Panc1 (cell line): ENCODE measurements around the gene TOPBP1. TPM values are rescaled to one million over a fixed set of nuclear protein-coding genes. Genes with fewer than 3 reads are reported as not detected.
A peak's percentile ranks its signal among the peaks of the same experiment; 100 is the strongest.
"Not testable (repeated sequence)": the region's sequence is repeated elsewhere in the genome, so short reads cannot be mapped to it uniquely, and the experiment has no call there.

Experiments
- ATAC-seq: fragments of 200-7000 bp; cut with Tn5 transposase; 2 replicates; pipeline ENCODE4 v1.9.1; 2020; ENCODE audit warnings: mild to moderate bottlenecking, moderate library complexity
- BruUV-seq: library from RNA; stranded (reverse); fragments of 400-500 nt; replicated peaks from 2 replicates; lab custom pipeline; 2021; lab: Mats Ljungman, UMichigan
- CTCF ChIA-PET: fragments of 300-600 bp; sonication (Branson Sonifier 250); formaldehyde crosslinking; loops from one replicate; lab custom pipeline; 2022; ENCODE audit warnings: antibody characterized with exemption; lab: Charles Lee
- POLR2A ChIA-PET: fragments of 300-600 bp; sonication (Branson Sonifier 250); formaldehyde crosslinking; loops from one replicate; lab custom pipeline; 2022; ENCODE audit warnings: antibody characterized with exemption; lab: Charles Lee
- DNase-seq: peaks from one replicate; pipeline ENCODE4 v3.0.0-alpha.2; 2010; ENCODE audit warnings: low read depth, low spot score
- H3K27ac ChIP-seq: 2 replicates; pipeline ENCODE4 v1.5.1; 2011; ENCODE audit warnings: mild to moderate bottlenecking, low read length, inconsistent platforms
- H3K27me3 ChIP-seq: fragments of 200-500 bp; sonication (Bioruptor generic); 2 replicates; pipeline ENCODE4 v1.6.0; 2014; ENCODE audit warnings: low read length, inconsistent platforms; ENCODE audit not compliant: control insufficient read depth, insufficient read depth
- H3K36me3 ChIP-seq: fragments of 200-500 bp; sonication (Bioruptor generic); 2 replicates; pipeline ENCODE4 v1.5.1; 2014; ENCODE audit warnings: inconsistent platforms, mild to moderate bottlenecking, low read length, moderate library complexity; ENCODE audit not compliant: control insufficient read depth, insufficient read depth
- H3K4me1 ChIP-seq: 2 replicates; pipeline ENCODE4 v1.5.1; 2011; ENCODE audit warnings: inconsistent platforms, mild to moderate bottlenecking, low read length, moderate library complexity; ENCODE audit not compliant: control insufficient read depth, insufficient read depth
- H3K4me3 ChIP-seq, 2 experiments: 2 replicates each; pipeline ENCODE4 v1.5.1; 2011 to 2012; ENCODE audit warnings: low read depth in 2 of 2, low read length in 2 of 2, mild to moderate bottlenecking in 2 of 2, inconsistent platforms in 1 of 2, moderate library complexity in 1 of 2
- H3K9me3 ChIP-seq: fragments of 200-500 bp; sonication (Bioruptor generic); 2 replicates; pipeline ENCODE4 v1.5.1; 2014; ENCODE audit warnings: low read depth, mild to moderate bottlenecking, inconsistent platforms, low read length, moderate library complexity; ENCODE audit not compliant: control insufficient read depth, insufficient read depth
- POLR2AphosphoS5 ChIP-seq: IDR thresholded peaks from 2 replicates; pipeline ENCODE4 v1.6.1; 2012; ENCODE audit warnings: mild to moderate bottlenecking, low read depth, low read length, moderate library complexity
- SIN3A ChIP-seq: IDR thresholded peaks from 2 replicates; pipeline ENCODE4 v1.6.1; 2012; ENCODE audit warnings: low read depth, mild to moderate bottlenecking, low read length, moderate library complexity, borderline replicate concordance; ENCODE audit not compliant: insufficient read depth
- TCF7L2 ChIP-seq: IDR thresholded peaks from 2 replicates; pipeline ENCODE4 v1.6.1; 2011; ENCODE audit warnings: mild to moderate bottlenecking, low read depth, low read length, inconsistent platforms
- in situ Hi-C: cut with HindIII; loops from 2 replicates; pipeline ENCODE4 v1.10.0; 2016; ENCODE audit warnings: low sequenced_read_pairs, low pct_unique_long_range_greater_than_20kb
- intact Hi-C: fragments of 100-400 bp; cut with micrococcal nuclease; formaldehyde crosslinking; loops from one replicate; pipeline ENCODE4 v1.10.0; 2022; ENCODE audit not compliant: unreplicated experiment
- total RNA-seq: library from RNA; stranded (reverse); gene quantifications from one replicate; pipeline ENCODE4 v1.2.1, GENCODE V29; 2021; ENCODE audit not compliant: unreplicated experiment
- TF ChIP-seq, protein P1 (sequence below), 2 experiments: IDR thresholded peaks; 2 replicates each; pipeline ENCODE4 v1.6.1; 2011 to 2012; ENCODE audit warnings: low read depth in 2 of 2, control low read depth in 1 of 2, low read length in 1 of 2, mild to moderate bottlenecking in 1 of 2, moderate library complexity in 1 of 2; ENCODE audit not compliant: insufficient read depth in 1 of 2
- TF ChIP-seq, protein P2 (sequence below): fragments of 450-650 bp; IDR thresholded peaks from 2 replicates; pipeline ENCODE4 v1.5.1; 2017; ENCODE audit warnings: mild to moderate bottlenecking

TOPBP1 gene
- total RNA-seq, 1 experiment from 2014 or later, result 78.4 TPM

DNA sequence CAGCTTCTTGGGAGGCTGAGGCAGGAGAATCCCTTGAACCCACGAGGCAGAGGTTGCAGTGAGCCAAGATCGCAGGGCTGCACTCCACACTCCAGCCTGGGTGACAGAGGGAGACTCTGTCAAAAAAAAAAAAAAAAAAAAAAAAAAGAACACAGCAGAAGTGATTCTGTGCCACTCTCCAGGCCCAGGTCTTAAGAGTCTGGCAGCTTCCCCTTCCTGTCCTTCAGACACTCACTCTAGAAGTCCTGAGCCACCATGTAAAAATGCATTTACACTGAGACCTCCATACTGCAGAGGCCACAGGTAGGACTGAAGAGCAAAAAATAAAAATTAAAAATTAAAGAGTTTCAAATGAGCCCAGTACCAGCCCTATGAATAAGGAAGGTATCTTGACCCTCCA, 100.1 kb downstream of the TOPBP1 start:
- in situ Hi-C loops, result no loop called here
- no peaks in the 10 kb centered on the region for H3K36me3 ChIP-seq
- peaks cover 10% of the 10 kb centered on the region; the same call in 1 of the 2 replicates for H3K4me1 ChIP-seq
- DNase-seq (no peak), ATAC-seq (no peak)
- peak overlapping the region; percentile 71; the same call in 1 of the 2 replicates for H3K27ac ChIP-seq
- H3K9me3 ChIP-seq, result no peaks in the 10 kb centered on the region
- ChIA-PET POLR2A (no interaction called here), CTCF (interaction anchor here (0.6 kb wide), 1 partner anchor 720 kb away, joined by 4 read pairs; no protein-coding TSS in a partner anchor)
- intact Hi-C loops, result no loop called here
- TF ChIP-seq POLR2AphosphoS5 (no peak), SIN3A (no peak), TCF7L2 (no peak)
- TF ChIP-seq, protein P1, sequence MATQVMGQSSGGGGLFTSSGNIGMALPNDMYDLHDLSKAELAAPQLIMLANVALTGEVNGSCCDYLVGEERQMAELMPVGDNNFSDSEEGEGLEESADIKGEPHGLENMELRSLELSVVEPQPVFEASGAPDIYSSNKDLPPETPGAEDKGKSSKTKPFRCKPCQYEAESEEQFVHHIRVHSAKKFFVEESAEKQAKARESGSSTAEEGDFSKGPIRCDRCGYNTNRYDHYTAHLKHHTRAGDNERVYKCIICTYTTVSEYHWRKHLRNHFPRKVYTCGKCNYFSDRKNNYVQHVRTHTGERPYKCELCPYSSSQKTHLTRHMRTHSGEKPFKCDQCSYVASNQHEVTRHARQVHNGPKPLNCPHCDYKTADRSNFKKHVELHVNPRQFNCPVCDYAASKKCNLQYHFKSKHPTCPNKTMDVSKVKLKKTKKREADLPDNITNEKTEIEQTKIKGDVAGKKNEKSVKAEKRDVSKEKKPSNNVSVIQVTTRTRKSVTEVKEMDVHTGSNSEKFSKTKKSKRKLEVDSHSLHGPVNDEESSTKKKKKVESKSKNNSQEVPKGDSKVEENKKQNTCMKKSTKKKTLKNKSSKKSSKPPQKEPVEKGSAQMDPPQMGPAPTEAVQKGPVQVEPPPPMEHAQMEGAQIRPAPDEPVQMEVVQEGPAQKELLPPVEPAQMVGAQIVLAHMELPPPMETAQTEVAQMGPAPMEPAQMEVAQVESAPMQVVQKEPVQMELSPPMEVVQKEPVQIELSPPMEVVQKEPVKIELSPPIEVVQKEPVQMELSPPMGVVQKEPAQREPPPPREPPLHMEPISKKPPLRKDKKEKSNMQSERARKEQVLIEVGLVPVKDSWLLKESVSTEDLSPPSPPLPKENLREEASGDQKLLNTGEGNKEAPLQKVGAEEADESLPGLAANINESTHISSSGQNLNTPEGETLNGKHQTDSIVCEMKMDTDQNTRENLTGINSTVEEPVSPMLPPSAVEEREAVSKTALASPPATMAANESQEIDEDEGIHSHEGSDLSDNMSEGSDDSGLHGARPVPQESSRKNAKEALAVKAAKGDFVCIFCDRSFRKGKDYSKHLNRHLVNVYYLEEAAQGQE (IDR thresholded peaks at IDR 0.05; ENCODE audit: insufficient read depth in 1 of 2, low read depth in 2 of 2, low read length in 1 of 2), result no peak
- TF ChIP-seq, protein P2, sequence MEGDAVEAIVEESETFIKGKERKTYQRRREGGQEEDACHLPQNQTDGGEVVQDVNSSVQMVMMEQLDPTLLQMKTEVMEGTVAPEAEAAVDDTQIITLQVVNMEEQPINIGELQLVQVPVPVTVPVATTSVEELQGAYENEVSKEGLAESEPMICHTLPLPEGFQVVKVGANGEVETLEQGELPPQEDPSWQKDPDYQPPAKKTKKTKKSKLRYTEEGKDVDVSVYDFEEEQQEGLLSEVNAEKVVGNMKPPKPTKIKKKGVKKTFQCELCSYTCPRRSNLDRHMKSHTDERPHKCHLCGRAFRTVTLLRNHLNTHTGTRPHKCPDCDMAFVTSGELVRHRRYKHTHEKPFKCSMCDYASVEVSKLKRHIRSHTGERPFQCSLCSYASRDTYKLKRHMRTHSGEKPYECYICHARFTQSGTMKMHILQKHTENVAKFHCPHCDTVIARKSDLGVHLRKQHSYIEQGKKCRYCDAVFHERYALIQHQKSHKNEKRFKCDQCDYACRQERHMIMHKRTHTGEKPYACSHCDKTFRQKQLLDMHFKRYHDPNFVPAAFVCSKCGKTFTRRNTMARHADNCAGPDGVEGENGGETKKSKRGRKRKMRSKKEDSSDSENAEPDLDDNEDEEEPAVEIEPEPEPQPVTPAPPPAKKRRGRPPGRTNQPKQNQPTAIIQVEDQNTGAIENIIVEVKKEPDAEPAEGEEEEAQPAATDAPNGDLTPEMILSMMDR, result no peak
- no TSS peak for BruUV-seq
- no peak overlapping the region for H3K4me3 ChIP-seq
- H3K27me3 ChIP-seq, result no peaks in the 10 kb centered on the region

DNA sequence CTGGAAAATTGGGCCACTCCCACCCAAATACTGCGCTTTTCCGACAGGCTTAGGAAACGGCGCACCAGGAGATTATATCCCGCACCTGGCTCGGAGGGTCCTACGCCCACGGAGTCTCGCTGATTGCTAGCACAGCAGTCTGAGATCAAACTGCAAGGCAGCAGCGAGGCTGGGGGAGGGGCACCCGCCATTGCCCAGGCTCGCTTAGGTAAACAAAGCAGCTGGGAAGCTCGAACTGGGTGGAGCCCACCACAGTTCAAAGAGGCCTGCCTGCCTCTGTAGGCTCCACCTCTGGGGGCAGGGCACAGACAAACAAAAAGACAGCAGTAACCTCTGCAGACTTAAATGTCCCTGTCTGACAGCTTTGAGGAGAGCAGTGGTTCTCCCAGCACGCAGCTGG, 110.2 kb downstream of the TOPBP1 start:
- H3K27me3 ChIP-seq, intact Hi-C loops, in situ Hi-C loops, H3K27ac ChIP-seq, H3K4me3 ChIP-seq, BruUV-seq, POLR2A ChIA-PET, DNase-seq, H3K9me3 ChIP-seq, H3K36me3 ChIP-seq, ATAC-seq: not testable (repeated sequence)
- peaks cover 13% of the 10 kb centered on the region for H3K4me1 ChIP-seq
- CTCF ChIA-PET, result interaction anchor here (0.6 kb wide), 1 partner anchor 27 kb away, joined by 3 read pairs; no protein-coding TSS in a partner anchor

Other genes starting within 250 kb of the TOPBP1 start
- 506 TPM for gene CDV3, start 88.3 kb downstream of the TOPBP1 start, total RNA-seq
- gene TF, start 84.5 kb upstream of the TOPBP1 start, total RNA-seq, result 9.5 TPM
- gene SRPRB, start 143.9 kb upstream of the TOPBP1 start, total RNA-seq, result 73.5 TPM
- gene RAB6B, start 233.9 kb upstream of the TOPBP1 start, total RNA-seq, result 49.2 TPM